ENCODE results near the gene NFIX. TPM values are rescaled to one million over a fixed set of nuclear protein-coding genes. Genes with fewer than 3 reads are reported as not detected.

Gene NFIX
- total and polyA plus RNA-seq, 9 of the 15 experiments (the other 6 are each of a cell fraction or from before 2014, with no cell fraction given): 0.28 to 26.8 (median 5.4) TPM

- TF ChIP-seq ZBTB40 (IDR thresholded peaks at IDR 0.05): peak; percentile 61
- no peak for TF ChIP-seq ZBTB40 (CRISPR knock-in tag; IDR thresholded peaks at IDR 0.05)
- no peak for TF ChIP-seq SMAD3 (CRISPR knock-in tag; conservative IDR thresholded peaks at IDR 0.05)
- TF ChIP-seq ZFPM2 (CRISPR knock-in tag; IDR thresholded peaks at IDR 0.05): no peak
- TF ChIP-seq NR2C2 (CRISPR knock-in tag; IDR thresholded peaks at IDR 0.05): no peak
- TF ChIP-seq NR2C2 (tag; IDR thresholded peaks at IDR 0.05): no peak
- TF ChIP-seq POLR2G (IDR thresholded peaks at IDR 0.05; ENCODE audit: low read depth, low read length): peak; percentile 55; the same call in 1 of the 2 replicates
- TF ChIP-seq PRMT5 (CRISPR knock-in tag; IDR thresholded peaks at IDR 0.05): no peak
- no peak for TF ChIP-seq DACH1 (IDR thresholded peaks at IDR 0.05; ENCODE audit: partially characterized antibody)
- no peak for TF ChIP-seq SIRT6 (IDR thresholded peaks at IDR 0.05; ENCODE audit: low read depth, low read length)
- TF ChIP-seq FOXA1 (IDR thresholded peaks at IDR 0.05; ENCODE audit: borderline replicate concordance): no peak
- peak; percentile 52; the same call in 1 of the 2 replicates for TF ChIP-seq KDM2B (CRISPR knock-in tag; IDR thresholded peaks at IDR 0.05)
- no peak for TF ChIP-seq ZNF77 (CRISPR knock-in tag; IDR thresholded peaks at IDR 0.05)
- no peak for TF ChIP-seq THRB (CRISPR knock-in tag; conservative IDR thresholded peaks at IDR 0.05)
- no peak for TF ChIP-seq CLOCK (CRISPR knock-in tag; IDR thresholded peaks at IDR 0.05; ENCODE audit: borderline replicate concordance)
Measured at GRCh38 chr19:12995596-12996405, 526 bp downstream of the NFIX start (continued).
